Ovary (tissue), 3 donors: ENCODE results near the gene ZNF423.

Experiments used
- POLR2A ChIP-seq: fragments of 450-650 bp; IDR thresholded peaks from one replicate; pipeline ENCODE4 v1.6.1; 2017; ENCODE audit warnings: antibody characterized with exemption, mild to moderate bottlenecking, moderate library complexity
- TF ChIP-seq, protein P1 (sequence below), 3 donors: fragments of 450-650 bp in 2 of 3; fragments of 200-600 bp in 1 of 3; IDR thresholded peaks; one replicate each; pipeline versions ENCODE4 v1.5.1 to v1.8.0; 2016 to 2022; ENCODE audit warnings: antibody characterized with exemption in 3 of 3, mild to moderate bottlenecking in 1 of 3
- donor health status: DM: no; HTN: no; CAD: no.

DNA sequence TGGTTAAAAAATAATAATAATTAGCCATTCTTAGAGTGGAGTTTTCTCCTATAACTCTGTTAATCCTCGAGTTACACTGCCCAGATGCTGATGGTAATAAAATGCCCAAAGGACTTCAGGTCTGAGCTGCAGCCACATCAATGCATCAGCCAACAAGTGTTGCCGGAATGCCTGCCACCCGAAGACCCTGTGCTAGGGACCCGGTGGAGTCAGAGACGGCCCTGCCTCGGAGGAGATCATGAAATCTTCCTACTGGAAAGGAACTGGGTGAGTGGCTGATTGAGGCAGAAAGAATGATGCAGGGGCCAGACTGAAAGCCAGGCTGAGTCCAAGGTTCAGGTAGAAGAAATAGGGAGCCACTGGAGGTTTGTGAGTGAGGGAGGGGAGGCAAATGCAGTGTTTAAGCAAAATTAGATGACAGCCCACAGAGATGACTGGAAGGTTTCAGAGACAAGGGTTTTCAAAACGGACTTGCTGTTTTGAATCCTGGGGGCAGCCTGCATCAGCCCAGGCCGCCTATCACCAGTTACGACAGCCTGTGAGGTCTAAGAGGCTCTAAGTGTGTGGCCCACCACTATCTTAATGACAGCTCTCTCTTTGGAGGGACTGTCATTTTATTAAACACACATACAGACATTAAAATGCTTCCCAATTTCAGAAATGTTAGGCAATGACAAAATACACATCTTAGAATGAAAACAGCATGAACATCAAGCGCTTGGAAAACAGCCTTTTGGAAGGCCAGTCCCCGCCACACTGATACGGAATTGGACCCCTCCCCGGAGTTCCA lies 100.0 kb downstream of the ZNF423 start:
- TF ChIP-seq, protein P1, sequence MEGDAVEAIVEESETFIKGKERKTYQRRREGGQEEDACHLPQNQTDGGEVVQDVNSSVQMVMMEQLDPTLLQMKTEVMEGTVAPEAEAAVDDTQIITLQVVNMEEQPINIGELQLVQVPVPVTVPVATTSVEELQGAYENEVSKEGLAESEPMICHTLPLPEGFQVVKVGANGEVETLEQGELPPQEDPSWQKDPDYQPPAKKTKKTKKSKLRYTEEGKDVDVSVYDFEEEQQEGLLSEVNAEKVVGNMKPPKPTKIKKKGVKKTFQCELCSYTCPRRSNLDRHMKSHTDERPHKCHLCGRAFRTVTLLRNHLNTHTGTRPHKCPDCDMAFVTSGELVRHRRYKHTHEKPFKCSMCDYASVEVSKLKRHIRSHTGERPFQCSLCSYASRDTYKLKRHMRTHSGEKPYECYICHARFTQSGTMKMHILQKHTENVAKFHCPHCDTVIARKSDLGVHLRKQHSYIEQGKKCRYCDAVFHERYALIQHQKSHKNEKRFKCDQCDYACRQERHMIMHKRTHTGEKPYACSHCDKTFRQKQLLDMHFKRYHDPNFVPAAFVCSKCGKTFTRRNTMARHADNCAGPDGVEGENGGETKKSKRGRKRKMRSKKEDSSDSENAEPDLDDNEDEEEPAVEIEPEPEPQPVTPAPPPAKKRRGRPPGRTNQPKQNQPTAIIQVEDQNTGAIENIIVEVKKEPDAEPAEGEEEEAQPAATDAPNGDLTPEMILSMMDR (IDR thresholded peaks at IDR 0.05): no peak
- TF ChIP-seq POLR2A: no peak
